Activated gamma-delta T cell treated with Interleukin-2 at 50 U/mL for 16 hours (primary cell): ENCODE measurements around the gene ITGAV.

Source experiments
- DNase-seq: peaks from one replicate; pipeline ENCODE4 v3.0.0-alpha.2; 2020

Gene ITGAV

DNA sequence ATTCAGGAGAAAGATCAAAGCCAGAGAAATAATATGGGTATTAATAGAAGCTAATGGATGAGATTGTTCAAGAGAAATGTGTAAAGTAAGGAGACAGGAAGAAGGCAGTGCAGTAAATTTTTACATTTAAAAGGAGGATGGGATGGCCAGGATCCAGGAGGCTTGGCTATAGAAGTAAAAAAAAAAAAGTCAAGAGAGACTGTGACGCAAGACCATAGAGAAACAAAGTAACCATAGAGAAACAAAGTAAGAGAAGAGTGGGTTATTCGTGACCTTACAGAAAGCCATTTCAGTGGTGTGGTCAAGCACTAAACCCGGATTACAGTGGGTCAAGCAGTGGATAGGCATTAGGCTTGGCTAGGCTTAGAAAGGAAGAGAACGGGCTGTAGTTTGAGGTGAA lies 93.5 kb downstream of the ITGAV start:
- DNase-seq: no peak

DNA sequence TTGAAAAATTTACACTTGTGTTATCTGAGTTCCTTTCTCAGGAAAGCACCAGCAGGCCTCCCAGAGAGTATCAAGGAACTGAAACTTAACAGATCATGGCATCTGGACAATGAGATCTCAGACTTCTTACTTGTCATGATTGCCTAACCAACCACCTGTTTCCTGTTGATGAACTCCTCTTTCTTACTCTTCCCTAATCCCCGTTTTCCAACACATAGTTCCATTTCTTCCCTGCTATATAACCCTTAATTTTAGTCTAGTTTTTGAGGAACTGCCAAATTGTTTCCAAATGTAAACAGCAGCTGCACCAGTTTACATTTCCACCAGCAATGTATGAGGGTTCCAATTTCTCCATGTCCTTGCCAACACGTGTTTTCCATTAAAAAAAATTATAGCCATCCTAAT lies 98.0 kb downstream of the ITGAV start:
- no peak for DNase-seq

DNA sequence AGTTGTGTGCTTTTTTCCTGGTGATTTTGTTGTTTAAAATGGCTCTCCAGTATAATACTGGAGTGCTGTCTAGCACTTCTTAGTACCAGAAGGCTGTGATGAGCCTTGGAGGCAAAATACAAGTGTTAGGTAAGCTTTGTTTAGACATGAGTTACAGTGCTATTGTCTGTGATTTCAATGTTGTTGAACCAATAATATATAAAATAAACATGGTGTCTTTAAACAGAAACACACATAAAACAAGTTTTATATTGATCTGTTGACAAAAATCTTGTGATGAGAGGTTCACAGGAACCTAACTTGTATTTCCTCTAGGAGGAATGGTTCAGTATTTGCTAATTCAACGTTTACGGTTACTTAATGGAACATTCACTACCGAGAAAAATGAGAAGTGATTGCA lies 99.0 kb downstream of the ITGAV start:
- no peak for DNase-seq

DNA sequence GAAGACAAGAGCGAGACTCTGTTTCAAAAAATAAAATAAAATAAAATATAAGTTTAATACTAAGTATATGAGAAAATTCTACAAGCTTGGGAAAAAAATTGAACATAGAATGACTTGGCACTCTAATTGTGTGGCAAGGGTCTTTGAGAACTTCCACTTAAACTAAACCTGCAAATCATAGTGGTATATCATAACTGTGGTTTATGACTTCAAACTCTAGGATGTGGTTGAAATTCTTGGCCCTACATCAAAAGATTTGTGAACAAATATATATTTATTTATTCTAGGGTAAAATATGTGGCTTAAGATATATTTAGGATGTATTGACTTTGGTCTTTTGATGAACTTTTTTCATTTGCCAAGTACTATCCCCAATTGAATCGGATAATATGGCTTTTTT lies 100.9 kb downstream of the ITGAV start:
- DNase-seq: no peak

DNA sequence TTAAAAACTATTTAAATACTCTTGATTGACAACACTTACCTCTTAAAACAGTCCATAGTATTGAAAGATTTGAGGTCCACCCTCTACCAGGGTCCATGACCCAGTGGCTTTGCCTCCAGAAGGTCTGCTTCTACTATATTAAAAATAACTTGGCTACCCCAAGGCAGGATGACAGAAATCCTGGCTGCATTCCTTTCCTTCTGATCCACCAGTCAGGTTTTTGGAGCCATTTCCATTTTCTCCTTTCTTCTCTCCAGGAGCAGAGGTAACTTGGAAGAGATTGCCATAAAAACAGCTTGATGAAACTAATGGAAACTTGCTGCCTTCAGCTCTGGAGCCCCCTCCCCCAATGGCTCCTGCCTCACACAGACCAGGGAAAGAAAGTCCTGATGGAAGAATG lies 101.4 kb downstream of the ITGAV start:
- no peak for DNase-seq

DNA sequence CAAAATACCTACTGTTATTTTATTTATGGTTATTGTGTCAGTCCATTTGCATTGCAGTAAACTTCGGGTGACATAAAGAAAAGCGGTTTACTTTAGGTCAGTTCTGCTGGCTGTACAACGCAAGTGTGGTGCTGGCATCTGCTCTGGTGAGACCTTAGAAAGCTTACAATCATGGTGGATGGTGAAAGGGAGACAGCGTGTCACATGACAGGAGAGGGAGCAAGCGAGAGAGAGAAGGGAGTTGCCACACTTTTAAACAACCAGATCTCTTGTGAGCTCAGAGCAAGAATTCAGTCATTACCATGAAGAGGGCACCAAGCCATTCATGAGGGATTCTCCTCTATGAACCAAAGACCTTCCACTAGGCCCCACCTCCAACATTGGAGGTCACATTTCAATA lies 102.0 kb downstream of the ITGAV start:
- DNase-seq: no peak

DNA sequence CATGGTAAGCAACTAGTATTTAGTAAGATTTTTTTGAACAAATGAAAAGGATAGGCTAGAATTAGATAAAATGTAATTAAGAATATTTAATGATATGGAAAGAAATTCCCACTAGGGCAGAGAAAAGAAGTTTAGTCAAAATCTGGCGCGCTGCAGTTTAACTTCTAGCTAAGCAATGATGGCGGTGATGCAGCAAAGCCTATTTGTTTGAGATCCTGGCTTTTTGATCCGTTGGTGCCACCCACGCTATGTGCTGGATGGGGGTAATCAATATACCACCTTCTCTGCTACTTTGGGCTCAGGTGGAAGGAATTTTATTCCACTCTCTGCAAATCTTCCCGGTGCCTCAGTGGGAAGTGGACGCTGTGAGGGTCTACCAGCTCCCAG lies 103.6 kb downstream of the ITGAV start:
- no peak for DNase-seq

DNA sequence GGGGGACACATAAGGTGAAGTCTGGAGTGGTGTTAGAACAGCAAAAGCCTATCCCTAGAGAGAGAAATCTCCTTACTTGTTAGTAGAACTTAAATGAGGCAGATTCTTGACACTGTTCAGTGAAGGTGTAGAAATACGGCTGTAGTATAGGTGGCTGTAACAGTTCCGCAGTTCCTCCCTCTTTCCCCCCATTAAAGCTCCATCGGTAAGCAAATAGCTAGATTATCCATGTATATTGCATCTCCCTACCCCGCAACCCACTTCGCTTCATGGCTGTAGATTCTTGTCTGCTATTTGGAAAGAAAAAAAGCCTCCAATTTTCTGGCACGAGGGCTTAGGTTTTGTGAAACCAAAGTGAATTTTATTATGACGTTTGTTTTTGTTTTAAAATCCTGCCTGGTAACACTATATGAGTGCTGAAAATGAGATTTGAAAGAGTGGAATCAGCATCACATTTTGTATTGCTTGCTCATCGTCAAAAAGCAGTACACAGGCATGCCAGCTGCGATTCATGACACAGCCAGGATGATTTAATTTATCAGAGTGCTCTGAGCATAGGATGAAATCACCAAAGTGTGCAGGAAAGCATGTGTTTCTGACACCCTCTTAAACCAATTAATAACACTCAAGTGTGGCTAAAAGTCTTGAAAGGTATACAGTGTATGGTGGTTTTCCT lies 105.4 kb downstream of the ITGAV start:
- DNase-seq: no peak

DNA sequence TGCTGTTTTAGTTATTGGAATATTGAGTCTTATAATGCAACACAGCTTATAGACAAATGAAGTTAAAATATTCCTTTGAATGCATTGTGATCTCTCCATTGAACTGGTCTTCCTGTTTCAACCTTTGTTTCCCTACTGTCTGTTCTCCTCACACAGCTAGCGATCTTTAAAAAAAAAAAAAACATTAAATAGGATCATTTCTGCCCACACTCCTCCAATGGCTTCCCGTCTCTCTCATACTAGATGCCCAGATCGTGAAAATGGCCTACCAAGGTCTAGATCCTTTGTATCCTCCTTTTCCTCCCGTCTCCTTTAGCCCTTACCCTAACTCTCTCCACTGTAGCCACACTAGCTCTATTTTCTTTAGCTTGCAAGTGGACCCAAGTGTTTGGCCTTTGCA lies 106.4 kb downstream of the ITGAV start:
- no peak for DNase-seq

DNA sequence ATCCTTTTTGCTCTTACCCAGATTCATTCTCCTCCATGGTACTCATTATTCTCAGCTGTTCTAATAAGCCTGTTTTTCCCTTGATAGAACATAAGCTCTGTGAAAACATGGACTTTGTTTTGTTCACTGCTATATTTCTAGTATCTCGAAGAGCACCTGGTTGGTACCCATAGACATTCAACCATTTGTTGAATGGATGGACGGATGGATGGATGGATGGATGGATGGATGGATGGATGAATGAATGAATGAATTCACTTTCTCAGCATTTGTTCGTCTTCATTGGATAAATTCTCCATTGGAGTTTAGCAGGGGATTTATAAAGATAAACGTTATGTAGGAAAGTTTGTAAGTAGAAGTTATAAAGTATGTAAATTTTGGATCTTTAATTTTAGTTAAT lies 106.9 kb downstream of the ITGAV start:
- DNase-seq: no peak

DNA sequence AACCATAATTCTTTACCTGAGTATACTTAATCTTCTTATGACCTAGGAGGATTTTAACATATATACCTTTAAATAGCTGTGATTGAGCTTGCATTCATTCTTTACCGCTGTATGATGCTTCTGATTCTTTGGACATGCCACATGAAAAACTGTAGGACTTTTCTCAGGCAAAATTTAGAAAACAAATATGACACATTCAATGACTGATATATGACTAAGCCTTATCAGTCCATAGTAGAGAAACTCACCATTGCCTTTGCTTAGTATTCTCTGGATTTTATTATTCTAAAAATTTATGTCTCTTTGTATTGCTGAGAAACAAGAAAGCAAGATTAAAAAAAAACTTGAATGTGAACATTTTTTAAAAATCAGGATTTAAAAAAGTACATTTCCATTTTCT lies 107.7 kb downstream of the ITGAV start:
- DNase-seq: no peak

DNA sequence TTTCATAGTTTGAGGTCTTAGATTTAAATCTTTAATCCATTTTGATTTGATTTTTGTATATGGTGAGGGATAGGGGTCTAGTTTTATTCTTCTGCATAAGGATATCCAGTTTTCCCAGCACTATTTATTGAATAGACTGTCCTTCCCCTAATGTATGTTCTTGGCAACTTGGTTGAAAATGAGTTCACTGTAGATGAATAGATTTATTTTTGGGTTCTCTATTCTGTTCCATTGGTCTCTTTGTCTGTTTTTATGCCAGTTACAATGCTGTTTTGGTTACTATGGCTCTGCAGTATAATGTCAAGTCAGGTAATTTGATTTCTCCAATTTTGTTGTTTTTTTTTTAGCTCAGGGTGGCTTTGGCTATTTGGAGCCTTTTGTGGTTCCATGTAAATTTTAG lies 109.9 kb downstream of the ITGAV start:
- no peak for DNase-seq

DNA sequence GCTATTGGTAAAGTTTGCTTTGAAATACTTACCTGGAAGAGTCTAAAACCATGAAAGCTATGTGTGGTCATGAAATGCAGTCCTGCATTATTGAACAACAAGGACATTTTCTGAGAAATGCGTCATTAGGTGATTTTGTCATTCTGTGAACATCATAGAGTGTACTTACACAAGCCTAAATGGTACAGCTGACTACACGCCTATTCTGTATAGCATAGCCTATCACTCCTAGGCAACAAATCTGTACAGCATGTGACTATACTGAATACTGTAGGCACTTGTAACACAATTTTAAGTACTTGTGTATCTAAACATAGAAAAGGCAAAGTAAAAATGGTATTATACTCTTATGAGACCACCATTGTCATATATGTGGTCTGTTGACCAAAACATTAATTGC lies 112.2 kb downstream of the ITGAV start:
- DNase-seq: no peak

DNA sequence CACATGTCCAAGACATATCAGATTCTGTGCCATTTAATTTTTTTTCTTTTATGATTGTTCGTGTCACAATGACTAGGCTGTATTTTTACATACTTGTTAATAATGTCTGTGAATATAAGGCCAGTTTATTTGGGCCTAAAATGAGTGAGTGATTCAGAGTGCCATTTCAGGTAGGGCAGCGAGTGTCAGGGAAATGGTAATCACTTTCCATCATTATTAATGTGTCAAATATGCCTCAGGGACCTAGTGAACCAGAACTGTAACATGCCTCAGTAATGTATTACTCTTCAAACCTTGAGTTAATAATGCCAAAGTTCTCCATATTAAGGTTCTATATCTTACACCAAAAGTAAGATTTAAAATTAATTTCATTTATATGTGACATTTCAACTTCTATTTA lies 112.6 kb downstream of the ITGAV start:
- DNase-seq: no peak

DNA sequence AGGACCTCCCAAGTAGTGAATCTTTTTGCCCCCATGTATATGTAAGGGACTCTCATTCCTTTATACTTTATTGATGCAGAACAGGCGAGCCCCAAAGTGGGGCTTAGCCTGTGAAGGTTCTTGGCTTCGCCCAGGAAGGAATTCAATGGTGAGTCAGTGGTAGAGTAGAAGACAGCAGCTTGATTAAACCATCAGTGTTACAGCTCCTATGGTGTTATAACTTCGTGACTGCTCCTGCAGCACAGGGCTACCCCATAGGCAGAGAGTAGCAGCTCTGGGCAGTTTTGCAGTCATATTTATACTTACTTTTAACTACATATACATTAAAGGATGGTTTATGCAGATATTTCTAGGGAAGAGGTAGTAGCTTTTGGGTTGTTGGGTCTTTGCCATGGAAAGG lies 115.0 kb downstream of the ITGAV start:
- DNase-seq: no peak

DNA sequence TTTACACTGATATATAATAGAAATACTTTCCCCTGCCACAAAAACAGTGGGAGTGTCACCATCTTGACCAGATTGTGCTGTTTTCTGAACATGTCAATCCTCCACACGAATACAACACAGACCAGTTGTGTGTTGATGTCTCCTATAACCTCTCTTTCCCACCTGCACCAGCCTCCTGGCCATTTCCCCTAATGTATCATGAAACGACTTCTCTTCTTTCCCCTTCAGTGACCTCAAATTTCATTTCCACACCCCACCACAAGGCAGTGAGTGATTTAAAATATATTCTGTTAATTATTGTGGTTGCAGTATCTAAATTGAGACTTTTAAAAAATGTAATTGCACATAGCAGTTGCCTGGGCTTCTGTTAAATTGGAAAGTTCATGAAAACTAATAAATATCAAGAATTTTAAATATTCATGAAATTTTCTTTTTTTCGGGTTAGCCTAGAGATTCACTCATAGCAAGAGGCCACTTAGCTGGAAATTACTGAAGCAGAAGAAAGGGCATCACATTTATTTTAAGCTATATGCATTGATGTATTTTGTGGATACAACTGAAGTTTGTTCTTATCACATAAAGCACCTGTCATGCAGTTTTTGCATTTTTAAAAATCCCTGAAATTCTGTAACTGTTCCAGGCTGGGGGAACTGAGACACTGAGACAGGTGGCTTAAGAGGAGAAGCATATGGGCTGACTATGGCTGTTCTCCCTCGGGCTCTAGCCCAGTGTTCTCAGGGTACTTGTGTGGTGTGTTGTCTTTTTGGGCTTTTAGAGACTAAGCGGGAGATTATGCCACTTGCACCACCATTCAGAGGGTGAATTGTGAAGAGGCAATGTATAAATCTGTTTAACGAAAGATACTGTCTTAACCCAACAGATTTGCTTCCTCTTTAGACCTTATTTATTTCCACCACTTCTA lies 119.9 kb downstream of the ITGAV start:
- DNase-seq: no peak

DNA sequence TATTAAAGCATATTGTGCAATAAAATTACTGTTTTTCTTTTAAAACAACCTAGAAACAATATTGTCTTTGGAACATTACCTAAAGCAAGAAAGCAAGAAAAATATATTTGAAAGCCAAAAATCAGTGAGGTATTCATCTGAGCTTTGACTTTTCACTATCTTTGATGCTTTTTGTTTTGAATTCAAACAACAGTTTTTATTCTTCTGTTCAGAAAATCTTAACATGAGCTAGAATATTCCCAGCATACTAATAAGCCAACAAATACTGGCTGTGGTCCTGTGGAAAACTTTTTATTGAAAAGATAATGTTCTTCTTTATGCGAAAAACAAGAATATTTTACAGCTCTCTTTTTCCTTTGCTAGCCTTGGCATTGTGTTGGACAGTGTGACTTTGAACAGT lies 123.8 kb downstream of the ITGAV start:
- no peak for DNase-seq

DNA sequence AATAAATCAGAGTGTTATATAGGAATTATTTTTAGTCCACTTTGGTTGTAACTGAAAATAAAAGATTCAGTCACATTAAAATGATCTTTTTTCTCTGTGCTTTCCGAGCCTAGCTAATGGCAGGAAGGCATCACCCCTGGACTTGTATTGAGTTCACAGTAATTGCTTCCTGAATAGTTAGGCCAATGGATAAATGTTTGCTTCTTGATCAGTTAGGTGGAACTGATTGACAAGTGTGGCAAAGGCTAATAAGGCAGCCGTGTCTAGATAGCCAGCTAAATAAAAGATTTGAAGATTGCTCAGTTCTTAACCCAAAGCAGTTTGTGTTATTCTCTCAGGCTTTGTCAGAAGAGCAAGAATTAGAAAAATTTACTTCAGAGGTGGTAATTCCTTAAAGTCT lies 124.8 kb downstream of the ITGAV start:
- no peak for DNase-seq

DNA sequence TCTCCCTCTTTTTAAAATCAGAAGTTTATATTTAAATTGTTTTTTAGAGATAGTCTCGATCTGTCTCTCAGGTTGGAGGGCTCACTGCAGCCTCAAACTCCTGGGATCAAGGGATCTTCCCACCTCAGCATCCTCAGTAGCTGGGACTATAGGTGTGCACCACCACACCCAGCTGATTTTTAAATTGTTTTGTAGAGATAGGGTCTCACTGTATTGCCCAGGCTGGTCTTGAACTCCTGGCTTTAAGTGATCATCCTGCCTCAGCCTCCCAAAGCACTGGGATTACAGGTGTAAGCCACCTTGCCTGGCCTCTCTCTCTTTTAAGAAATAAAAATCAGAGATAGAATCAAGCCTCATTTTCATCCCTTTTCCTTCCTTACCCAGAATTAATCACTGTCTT lies 126.1 kb downstream of the ITGAV start:
- DNase-seq: no peak

DNA sequence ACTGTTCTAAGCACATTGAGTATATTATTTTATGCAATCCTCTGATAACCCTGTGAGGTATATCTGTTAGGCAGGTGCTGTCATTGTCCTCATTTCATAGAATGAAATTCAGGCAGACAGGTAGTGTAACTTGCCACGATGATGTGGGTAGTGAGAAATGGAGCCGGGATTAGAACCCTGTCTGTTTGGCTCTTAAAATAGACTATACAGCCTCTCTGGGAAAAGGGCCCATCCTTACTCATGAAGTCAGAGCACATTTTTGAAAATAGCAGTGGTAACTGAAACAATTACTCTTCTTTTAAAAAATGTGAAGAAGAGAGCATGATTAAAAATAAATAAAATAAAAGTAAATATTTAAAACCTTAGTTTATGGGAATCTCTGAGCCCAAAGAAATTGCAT lies 127.0 kb downstream of the ITGAV start:
- DNase-seq: no peak

DNA sequence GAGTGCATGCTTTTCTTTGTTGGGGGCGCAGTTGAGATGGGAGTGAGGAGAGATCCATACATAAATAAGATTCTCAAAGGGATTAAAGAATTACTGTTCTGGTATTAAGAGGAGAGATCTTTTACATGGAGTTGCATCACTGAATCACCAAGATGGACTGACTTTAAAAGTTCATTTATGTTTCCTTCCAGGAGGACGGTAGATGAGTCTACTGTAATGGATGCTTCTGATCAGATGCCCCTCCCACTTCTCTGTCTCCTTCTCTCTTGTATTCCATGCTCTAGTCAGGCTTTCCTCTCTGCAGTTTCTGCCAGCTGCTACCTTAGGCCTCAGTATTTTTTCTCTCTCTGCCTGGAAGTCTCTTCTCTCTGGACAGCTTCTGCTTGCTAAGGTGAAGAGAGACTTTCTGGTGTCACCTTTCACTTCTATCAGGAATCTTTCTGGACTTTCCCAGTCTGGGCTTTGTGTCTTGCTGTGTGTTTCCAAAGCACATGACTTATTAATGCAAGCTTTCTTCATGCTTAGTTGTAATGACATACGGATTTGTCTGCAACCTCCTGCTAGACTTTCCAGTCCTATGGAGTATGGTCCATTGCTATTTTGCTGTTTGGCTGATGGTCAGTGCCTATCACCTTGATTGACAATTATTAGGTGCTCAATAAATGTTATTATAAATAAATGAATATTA lies 127.6 kb downstream of the ITGAV start:
- DNase-seq: no peak

DNA sequence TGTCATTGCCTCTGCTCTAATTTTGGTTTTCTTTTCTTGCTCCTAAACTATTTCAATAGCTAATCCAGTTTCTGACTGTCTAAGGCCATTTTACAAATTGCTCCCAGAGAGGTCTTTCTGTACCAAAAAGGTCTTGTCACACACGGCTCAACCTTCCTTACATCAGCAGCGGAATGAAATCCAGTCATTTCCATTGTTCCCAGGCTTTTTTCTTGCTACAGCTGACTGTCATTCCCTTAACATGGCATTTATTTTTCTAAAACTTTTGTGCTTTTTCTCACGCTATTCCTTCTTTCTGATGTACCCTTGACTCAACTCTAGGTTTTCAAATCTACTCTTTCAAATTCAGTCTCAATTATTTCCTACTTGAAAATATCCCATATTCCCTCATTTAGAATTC lies 128.3 kb downstream of the ITGAV start:
- DNase-seq: no peak

DNA sequence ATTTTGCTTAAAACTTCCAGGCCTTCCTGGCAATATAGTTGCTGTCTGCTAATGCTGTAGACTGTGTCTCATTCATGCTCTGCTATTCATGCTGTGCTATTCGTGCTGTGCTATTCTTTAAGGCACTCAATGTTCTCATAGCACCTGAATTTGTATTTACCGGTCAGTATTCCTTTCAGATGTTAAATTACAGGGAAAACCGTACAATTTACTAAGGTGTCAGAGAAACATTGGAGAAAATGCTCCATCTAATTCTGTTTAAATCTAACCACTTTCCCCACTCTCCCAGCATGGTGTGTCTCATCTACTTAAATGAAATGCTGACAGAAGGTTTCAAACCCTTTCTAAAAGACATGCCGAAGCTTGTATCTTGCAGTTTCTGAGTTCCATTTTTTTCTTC lies 129.0 kb downstream of the ITGAV start:
- DNase-seq: no peak

DNA sequence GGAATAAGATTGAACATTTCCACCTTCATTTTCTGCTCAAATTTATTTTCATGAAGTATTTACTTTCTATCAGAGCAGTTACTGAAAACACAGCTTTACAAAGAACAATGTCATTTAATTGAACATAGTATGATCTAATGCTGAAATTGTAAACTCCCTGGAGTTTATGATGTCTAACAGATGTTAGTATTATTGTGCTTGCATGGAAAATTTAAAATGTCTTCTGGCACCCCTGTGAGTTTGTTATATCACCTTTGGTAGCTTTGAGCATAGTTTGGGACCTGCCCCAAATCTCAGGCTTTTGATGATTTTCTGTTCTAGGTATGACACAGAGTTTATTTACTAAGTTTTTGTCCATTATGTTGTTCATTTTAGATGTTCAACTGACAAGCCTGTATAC lies 132.1 kb downstream of the ITGAV start:
- no peak for DNase-seq
